ENCODE results near the gene FCN1.

- TF ChIP-seq CTCF (IDR thresholded peaks at IDR 0.05; ENCODE audit: control extremely low read depth in 1 of 3, insufficient read depth in 1 of 3, low read depth in 1 of 3, low read length in 3 of 3), result no peak
- no peak for TF ChIP-seq POLR2A (IDR thresholded peaks at IDR 0.05; ENCODE audit: control extremely low read depth in 1 of 2, low read depth in 2 of 2, low read length in 2 of 2)
- TF ChIP-seq, protein P1, sequence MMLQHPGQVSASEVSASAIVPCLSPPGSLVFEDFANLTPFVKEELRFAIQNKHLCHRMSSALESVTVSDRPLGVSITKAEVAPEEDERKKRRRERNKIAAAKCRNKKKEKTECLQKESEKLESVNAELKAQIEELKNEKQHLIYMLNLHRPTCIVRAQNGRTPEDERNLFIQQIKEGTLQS (IDR thresholded peaks at IDR 0.05; ENCODE audit: insufficient read depth, low read depth, low read length), result no peak
- TF ChIP-seq MAX (IDR thresholded peaks at IDR 0.05), result no peak
- TF ChIP-seq JUND (IDR thresholded peaks at IDR 0.05; ENCODE audit: low read length), result no peak
- no peak for TF ChIP-seq CBX8 (IDR thresholded peaks at IDR 0.05; ENCODE audit: borderline replicate concordance, low read depth, low read length)
- TF ChIP-seq SIN3A (conservative IDR thresholded peaks at IDR 0.05 in 1 of 2, IDR thresholded peaks at IDR 0.05 in 1 of 2; ENCODE audit: low read depth in 1 of 2, low read length in 2 of 2), result no peak
- TF ChIP-seq MAFK (IDR thresholded peaks at IDR 0.05; ENCODE audit: low read depth, low read length), result no peak
Observed at GRCh38 chr9:134867917-134868750, 49.6 kb downstream of the FCN1 start.

All from H1 (cell line).